SK-N-SH treated with all-trans-retinoic acid at 6 μM for 48 hours (cell line): ENCODE measurements around the gene CLSTN3.
"Not testable (repeated sequence)": the region's sequence is repeated elsewhere in the genome, so short reads cannot be mapped to it uniquely, and the experiment has no call there.

Experiments used
- ARNTL ChIP-seq: fragments of 450-650 bp; formaldehyde crosslinking; IDR thresholded peaks from 2 replicates; pipeline ENCODE4 v1.5.0; 2020; ENCODE audit warnings: low read depth, mild to moderate bottlenecking, moderate library complexity, borderline replicate concordance
- CSDC2 ChIP-seq: fragments of 250-450 bp; sonication (Bioruptor Pico); IDR thresholded peaks from 2 replicates; pipeline ENCODE4 v1.5.0; 2020; ENCODE audit warnings: mild to moderate bottlenecking, moderate library complexity
- PATZ1 ChIP-seq: fragments of 250-450 bp; sonication (Bioruptor Pico); IDR thresholded peaks from 2 replicates; pipeline ENCODE4 v1.8.0; 2020; ENCODE audit warnings: mild to moderate bottlenecking, moderate library complexity, borderline replicate concordance
- PPARA ChIP-seq: fragments of 250-450 bp; sonication (Bioruptor Pico); IDR thresholded peaks from 2 replicates; pipeline ENCODE4 v1.5.0; 2020; ENCODE audit warnings: mild to moderate bottlenecking, borderline replicate concordance
- SNAI2 ChIP-seq: fragments of 250-450 bp; sonication (Bioruptor Pico); IDR thresholded peaks from 2 replicates; pipeline ENCODE4 v1.5.0; 2020; ENCODE audit warnings: mild to moderate bottlenecking, moderate library complexity
- TOX ChIP-seq: fragments of 250-450 bp; sonication (Bioruptor Pico); IDR thresholded peaks from 2 replicates; pipeline ENCODE4 v1.8.0; 2021; ENCODE audit warnings: mild to moderate bottlenecking, moderate library complexity, borderline replicate concordance
- ZFP3 ChIP-seq: fragments of 250-450 bp; sonication (Bioruptor Pico); IDR thresholded peaks from 2 replicates; pipeline ENCODE4 v1.5.0; 2020; ENCODE audit warnings: mild to moderate bottlenecking, moderate library complexity
- ZNF8 ChIP-seq: fragments of 450-650 bp; formaldehyde crosslinking; IDR thresholded peaks from 2 replicates; pipeline ENCODE4 v1.5.0; 2020; ENCODE audit warnings: mild to moderate bottlenecking, moderate library complexity
- TF ChIP-seq, protein P1 (sequence below): fragments of 250-450 bp; sonication (Bioruptor Pico); IDR thresholded peaks from 2 replicates; pipeline ENCODE4 v1.5.1; 2021; ENCODE audit warnings: mild to moderate bottlenecking, moderate library complexity
- TF ChIP-seq, protein P2 (sequence below): fragments of 250-450 bp; sonication (Bioruptor Pico); IDR thresholded peaks from 2 replicates; pipeline ENCODE4 v1.5.1; 2020; ENCODE audit warnings: low read depth, mild to moderate bottlenecking, moderate library complexity

GRCh38 chr12:7186058-7186457 lies 55.9 kb downstream of the CLSTN3 start:
- not testable (repeated sequence) for TF ChIP-seq TOX (CRISPR knock-in tag); PPARA; ZFP3 (CRISPR knock-in tag); SNAI2 (CRISPR knock-in tag); ZNF8; ARNTL; PATZ1 (CRISPR knock-in tag); CSDC2
- TF ChIP-seq, protein P1, sequence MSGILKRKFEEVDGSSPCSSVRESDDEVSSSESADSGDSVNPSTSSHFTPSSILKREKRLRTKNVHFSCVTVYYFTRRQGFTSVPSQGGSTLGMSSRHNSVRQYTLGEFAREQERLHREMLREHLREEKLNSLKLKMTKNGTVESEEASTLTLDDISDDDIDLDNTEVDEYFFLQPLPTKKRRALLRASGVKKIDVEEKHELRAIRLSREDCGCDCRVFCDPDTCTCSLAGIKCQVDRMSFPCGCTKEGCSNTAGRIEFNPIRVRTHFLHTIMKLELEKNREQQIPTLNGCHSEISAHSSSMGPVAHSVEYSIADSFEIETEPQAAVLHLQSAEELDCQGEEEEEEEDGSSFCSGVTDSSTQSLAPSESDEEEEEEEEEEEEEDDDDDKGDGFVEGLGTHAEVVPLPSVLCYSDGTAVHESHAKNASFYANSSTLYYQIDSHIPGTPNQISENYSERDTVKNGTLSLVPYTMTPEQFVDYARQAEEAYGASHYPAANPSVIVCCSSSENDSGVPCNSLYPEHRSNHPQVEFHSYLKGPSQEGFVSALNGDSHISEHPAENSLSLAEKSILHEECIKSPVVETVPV (CRISPR knock-in tag): not testable (repeated sequence)
- TF ChIP-seq, protein P2, sequence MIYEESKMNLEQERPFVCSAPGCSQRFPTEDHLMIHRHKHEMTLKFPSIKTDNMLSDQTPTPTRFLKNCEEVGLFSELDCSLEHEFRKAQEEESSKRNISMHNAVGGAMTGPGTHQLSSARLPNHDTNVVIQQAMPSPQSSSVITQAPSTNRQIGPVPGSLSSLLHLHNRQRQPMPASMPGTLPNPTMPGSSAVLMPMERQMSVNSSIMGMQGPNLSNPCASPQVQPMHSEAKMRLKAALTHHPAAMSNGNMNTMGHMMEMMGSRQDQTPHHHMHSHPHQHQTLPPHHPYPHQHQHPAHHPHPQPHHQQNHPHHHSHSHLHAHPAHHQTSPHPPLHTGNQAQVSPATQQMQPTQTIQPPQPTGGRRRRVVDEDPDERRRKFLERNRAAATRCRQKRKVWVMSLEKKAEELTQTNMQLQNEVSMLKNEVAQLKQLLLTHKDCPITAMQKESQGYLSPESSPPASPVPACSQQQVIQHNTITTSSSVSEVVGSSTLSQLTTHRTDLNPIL (CRISPR knock-in tag): not testable (repeated sequence)
